K562 (cell line): ENCODE results near the gene GRAMD4. TPM values are rescaled to one million over a fixed set of nuclear protein-coding genes. Genes with fewer than 3 reads are reported as not detected.

Source experiments
- ATAC-seq: fragments of 200-7000 bp; cut with Tn5 transposase; 3 replicates; pipeline ENCODE4 v1.9.1; 2020; ENCODE audit warnings: moderate library complexity
- BruUV-seq: library from RNA; stranded (reverse); fragments of 400-500 nt; replicated peaks from 2 replicates; lab custom pipeline; 2021; lab: Mats Ljungman, UMichigan
- CTCF ChIA-PET: fragments of 300-600 bp; formaldehyde crosslinking; extraction: SDS; loops from one replicate; lab custom pipeline; 2021; ENCODE audit warnings: low intra/inter-chr PET ratio; lab: Yijun Ruan, JAX
- POLR2A ChIA-PET: fragments of 300-600, 350-650 bp; sonication (Branson Sonifier 250); formaldehyde crosslinking; extraction: SDS; loops from one replicate; lab custom pipeline; 2021; ENCODE audit warnings: antibody characterized with exemption, inconsistent platforms; lab: Yijun Ruan, JAX
- DNase-seq, 4 experiments: peaks; one replicate each; pipeline versions ENCODE4 v3.0.0 to v3.0.0-alpha.2; 2011 to 2018; ENCODE audit warnings: low spot score in 3 of 4, mixed read lengths in 3 of 4; ENCODE audit errors: extremely low read depth in 1 of 4
- FAIRE-seq: peaks from 2 replicates; lab custom pipeline; 2011; peaks lifted over from hg19 to GRCh38; lab: Jason Lieb, UNC
- H2AFZ ChIP-seq: 2 replicates; pipeline ENCODE4 v1.6.0; 2011; ENCODE audit warnings: low read depth, low read length, control low read depth, inconsistent platforms
- H3K27ac ChIP-seq: fragments of 200-600 bp; 3 replicates; pipeline ENCODE4 v1.8.0; 2011; ENCODE audit warnings: low read depth, mild to moderate bottlenecking, control low read depth, inconsistent platforms, low read length, moderate library complexity, mixed read lengths; ENCODE audit errors: extremely low read depth
- H3K27me3 ChIP-seq, 2 experiments: fragments of 300-600 bp in 1 of 2; 2 replicates in 1 of 2; 3 replicates in 1 of 2; pipeline versions ENCODE4 v1.6.0 to v1.8.0; 2011; ENCODE audit warnings: inconsistent platforms in 2 of 2, low read length in 2 of 2, mild to moderate bottlenecking in 1 of 2, mixed read lengths in 1 of 2, moderate library complexity in 1 of 2; ENCODE audit not compliant: control insufficient read depth in 2 of 2, insufficient read depth in 2 of 2
- H3K36me3 ChIP-seq: fragments of 300-600 bp; 3 replicates; pipeline ENCODE4 v1.8.0; 2011; ENCODE audit warnings: mild to moderate bottlenecking, low read length, inconsistent platforms; ENCODE audit not compliant: control insufficient read depth, insufficient read depth
- H3K4me1 ChIP-seq, 2 experiments: fragments of 200-600 bp in 1 of 2; replicated peaks in 1 of 2; 2 replicates in 1 of 2; 3 replicates in 1 of 2; pipeline versions ENCODE4 v1.5.1 to v1.8.0; 2011; ENCODE audit warnings: inconsistent platforms in 2 of 2, low read length in 2 of 2, mild to moderate bottlenecking in 1 of 2, mixed read lengths in 1 of 2, moderate library complexity in 1 of 2; ENCODE audit not compliant: control insufficient read depth in 2 of 2, insufficient read depth in 2 of 2
- H3K4me2 ChIP-seq: 2 replicates; pipeline ENCODE4 v1.6.1; 2011; ENCODE audit warnings: low read length, control low read depth, inconsistent platforms, mixed read lengths; ENCODE audit not compliant: insufficient read depth
- H3K4me3 ChIP-seq: fragments of 200-600 bp; sonication (generic), shearing (Covaris generic); 2 replicates; pipeline ENCODE4 v1.5.1; 2016; ENCODE audit warnings: control low read depth, inconsistent platforms
- H3K79me2 ChIP-seq: fragments of 200-600 bp; 3 replicates; pipeline ENCODE4 v1.8.0; 2011; ENCODE audit warnings: low read length, inconsistent platforms; ENCODE audit not compliant: control insufficient read depth, insufficient read depth
- H3K9ac ChIP-seq, 2 experiments: 2 replicates each; pipeline versions ENCODE4 v1.6.0 to v1.6.1; 2011; ENCODE audit warnings: low read depth in 2 of 2, low read length in 2 of 2, control low read depth in 1 of 2, inconsistent platforms in 1 of 2, mild to moderate bottlenecking in 1 of 2, mixed read lengths in 1 of 2; ENCODE audit not compliant: insufficient read depth in 1 of 2
- H3K9me1 ChIP-seq: one replicate; pipeline ENCODE4 v1.6.0; 2011; ENCODE audit warnings: inconsistent platforms, mild to moderate bottlenecking, low read length, moderate library complexity; ENCODE audit not compliant: control insufficient read depth, insufficient read depth
- H3K9me3 ChIP-seq: replicated peaks from 2 replicates; pipeline ENCODE4 v1.5.1; 2011; ENCODE audit warnings: low read depth, low read length, inconsistent platforms; ENCODE audit not compliant: control insufficient read depth, insufficient read depth
- H4K20me1 ChIP-seq: replicated peaks from 2 replicates; pipeline ENCODE4 v1.6.1; 2011; ENCODE audit warnings: low read length, inconsistent platforms, mixed read lengths; ENCODE audit not compliant: control insufficient read depth, insufficient read depth
- ETV6 ChIP-seq, 3 experiments: fragments of 150-350 bp in 1 of 3; sonication (generic) in 1 of 3; formaldehyde crosslinking in 1 of 3; IDR thresholded peaks; 2 replicates each; pipeline versions ENCODE4 v1.6.1 to v1.8.0; 2014 to 2022; ENCODE audit warnings: borderline replicate concordance in 2 of 3, low read depth in 2 of 3, antibody characterized with exemption in 1 of 3, low read length in 1 of 3, mild to moderate bottlenecking in 1 of 3, missing genetic modification reagents in 1 of 3
- FOXK2 ChIP-seq, 2 experiments: fragments of 450-650 bp; IDR thresholded peaks in 1 of 2; conservative IDR thresholded peaks in 1 of 2; 2 replicates each; pipeline ENCODE4 v1.6.1; 2016; ENCODE audit warnings: low read depth in 2 of 2, mild to moderate bottlenecking in 1 of 2
- FOXP1 ChIP-seq: sonication (generic); formaldehyde crosslinking; IDR thresholded peaks from 2 replicates; pipeline ENCODE4 v1.8.0; 2022; ENCODE audit warnings: mild to moderate bottlenecking, missing genetic modification reagents
- HDAC6 ChIP-seq: IDR thresholded peaks from 2 replicates; pipeline ENCODE4 v1.6.1; 2012; ENCODE audit warnings: low read depth, mild to moderate bottlenecking, control low read depth, inconsistent platforms, low read length, moderate library complexity
- MIER1 ChIP-seq: fragments of 450-650 bp; IDR thresholded peaks from 2 replicates; pipeline ENCODE4 v1.6.1; 2016; ENCODE audit warnings: antibody characterized with exemption, mild to moderate bottlenecking, low read depth
- PHF21A ChIP-seq: fragments of 450-650 bp; IDR thresholded peaks from 2 replicates; pipeline ENCODE4 v1.6.1; 2017; ENCODE audit warnings: low read depth, borderline replicate concordance
- RFX7 ChIP-seq: fragments of 250-450 bp; sonication (Bioruptor Pico); IDR thresholded peaks from 2 replicates; pipeline ENCODE4 v1.5.1; 2021; ENCODE audit warnings: mild to moderate bottlenecking
- ZC3H8 ChIP-seq: fragments of 450-650 bp; IDR thresholded peaks from 2 replicates; pipeline ENCODE4 v1.6.1; 2017
- ZNF707 ChIP-seq: fragments of 250-450 bp; sonication (Bioruptor Pico); conservative IDR thresholded peaks from 2 replicates; pipeline ENCODE4 v1.8.0; 2022; ENCODE audit warnings: inconsistent platforms, mild to moderate bottlenecking, moderate library complexity
- WGBS: fragments of 100-300 bp; shearing (Covaris generic); methylation state at CpG from one replicate; pipeline ENCODE4 v1.1.6; 2016; ENCODE audit warnings: low coverage, mixed read lengths; ENCODE audit not compliant: insufficient coverage; ENCODE audit errors: missing lambda C conversion rate; 5-methylcytosine and 5-hydroxymethylcytosine counted together
- in situ Hi-C: fragments of 300-500 bp; cut with MboI; formaldehyde crosslinking; loops from 4 replicates; pipeline ENCODE4 v1.15.0; 2018; ENCODE audit warnings: inconsistent platforms, mixed read lengths
- intact Hi-C: fragments of 100-400 bp; cut with micrococcal nuclease; formaldehyde crosslinking; loops from 2 replicates; pipeline ENCODE4 v1.14.2; 2022
- polyA plus RNA-seq, 8 experiments: library from polyadenylated mRNA; depleted of rRNA in 4 of 8; stranded (reverse) in 5 of 8; unstranded in 3 of 8; fragments of >200 nt; fragmentation: Nextera tagmentation in 2 of 8; fragmentation: Illumina TruSeq in 1 of 8; extraction: Ambion mirVana in 2 of 8; extraction: Trizol in 1 of 8; gene quantifications; 2 replicates each; pipeline versions ENCODE4 v1.2.1 to v1.2.3, GENCODE V29; 2011 to 2014; ENCODE audit warnings: inconsistent platforms in 1 of 8, missing spikeins in 1 of 8
- total RNA-seq, 7 experiments: library from RNA; depleted of rRNA in 6 of 7; stranded (reverse); fragments of >200 nt in 6 of 7; fragmentation: Illumina TruSeq in 2 of 7; extraction: Trizol in 2 of 7; gene quantifications; 2 replicates each; pipeline versions ENCODE4 v1.2.1 to v1.2.3, GENCODE V29; 2011 to 2021; ENCODE audit warnings: low replicate concordance in 1 of 7
- TF ChIP-seq, protein P1 (sequence below): sonication (generic); formaldehyde crosslinking; IDR thresholded peaks from 2 replicates; pipeline ENCODE4 v1.8.1; 2022; ENCODE audit warnings: missing genetic modification reagents

Gene GRAMD4
- total and polyA plus RNA-seq, 9 of the 15 experiments (the other 6 are each of a cell fraction or from before 2014, with no cell fraction given) = 0.18 to 44.8 (median 18.6) TPM

DNA sequence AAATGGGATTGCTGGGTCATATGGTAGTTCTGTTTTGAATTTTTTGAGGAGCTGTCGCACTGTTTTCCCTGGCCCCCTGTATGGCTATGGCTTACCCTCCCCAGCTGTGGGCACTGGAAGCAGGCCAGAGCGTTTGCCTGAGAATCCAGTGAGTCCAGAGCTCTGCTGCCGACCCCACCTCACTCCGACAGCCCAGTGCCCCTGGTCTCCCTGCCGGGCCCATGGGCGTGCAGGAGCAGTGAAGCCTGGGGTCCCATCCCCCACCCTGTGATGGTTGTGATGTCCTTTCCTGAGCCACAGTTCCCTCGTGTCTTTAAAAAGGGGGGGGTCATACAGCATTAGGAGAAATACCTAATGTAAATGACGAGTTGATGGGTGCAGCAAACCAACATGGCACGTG lies 13.3 kb upstream of the GRAMD4 start:
- Histone ChIP-seq H2AFZ (no peak overlapping the region), H3K4me2 (no peak overlapping the region), H3K36me3 (peaks cover 2% of the 10 kb centered on the region; the same call in 1 of the 3 replicates), H3K4me1 (peaks cover 9 to 36% of the 10 kb centered on the region in 2 experiments; a peak in 3 of 5 replicates), H3K9me3 (no peaks in the 10 kb centered on the region), H4K20me1 (no peaks in the 10 kb centered on the region), H3K27me3 (no peaks in the 10 kb centered on the region), H3K9me1 (no peaks in the 10 kb centered on the region), H3K79me2 (peaks cover 64% of the 10 kb centered on the region), H3K27ac (no peak overlapping the region), H3K9ac (no peak overlapping the region; a peak in 1 of 4 replicates), H3K4me3 (no peak overlapping the region)
- CTCF ChIA-PET = no interaction called here
- 75% methylated on average over 5 of the region's 9 CpGs for WGBS
- intact Hi-C loops (no loop called here), in situ Hi-C loops (no loop called here)
- POLR2A ChIA-PET = no interaction called here
- no TSS peak for BruUV-seq
- ATAC-seq (no peak), DNase-seq (no peak), FAIRE-seq (no peak)
- TF ChIP-seq ZNF707 (CRISPR knock-in tag) (no peak), MIER1 (no peak), ZC3H8 (no peak), ETV6 (IDR thresholded peaks at IDR 0.05; ENCODE audit: borderline replicate concordance in 1 of 2, low read depth in 2 of 2, low read length in 1 of 2) (no peak), ETV6 (CRISPR knock-in tag; IDR thresholded peaks at IDR 0.05; ENCODE audit: borderline replicate concordance) (no peak), HDAC6 (no peak), FOXK2 (conservative IDR thresholded peaks at IDR 0.05 in 1 of 2, IDR thresholded peaks at IDR 0.05 in 1 of 2; ENCODE audit: low read depth in 2 of 2) (no peak), FOXP1 (CRISPR knock-in tag) (no peak), RFX7 (CRISPR knock-in tag) (no peak), PHF21A (no peak)
- TF ChIP-seq, protein P1, sequence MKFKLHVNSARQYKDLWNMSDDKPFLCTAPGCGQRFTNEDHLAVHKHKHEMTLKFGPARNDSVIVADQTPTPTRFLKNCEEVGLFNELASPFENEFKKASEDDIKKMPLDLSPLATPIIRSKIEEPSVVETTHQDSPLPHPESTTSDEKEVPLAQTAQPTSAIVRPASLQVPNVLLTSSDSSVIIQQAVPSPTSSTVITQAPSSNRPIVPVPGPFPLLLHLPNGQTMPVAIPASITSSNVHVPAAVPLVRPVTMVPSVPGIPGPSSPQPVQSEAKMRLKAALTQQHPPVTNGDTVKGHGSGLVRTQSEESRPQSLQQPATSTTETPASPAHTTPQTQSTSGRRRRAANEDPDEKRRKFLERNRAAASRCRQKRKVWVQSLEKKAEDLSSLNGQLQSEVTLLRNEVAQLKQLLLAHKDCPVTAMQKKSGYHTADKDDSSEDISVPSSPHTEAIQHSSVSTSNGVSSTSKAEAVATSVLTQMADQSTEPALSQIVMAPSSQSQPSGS (CRISPR knock-in tag) = no peak
